ENCODE results near the gene TMTC3. TPM values are rescaled to one million over a fixed set of nuclear protein-coding genes. Genes with fewer than 3 reads are reported as not detected.

TMTC3 gene
- 22.0 and 23.5 TPM in 2 replicates for total RNA-seq

DNA sequence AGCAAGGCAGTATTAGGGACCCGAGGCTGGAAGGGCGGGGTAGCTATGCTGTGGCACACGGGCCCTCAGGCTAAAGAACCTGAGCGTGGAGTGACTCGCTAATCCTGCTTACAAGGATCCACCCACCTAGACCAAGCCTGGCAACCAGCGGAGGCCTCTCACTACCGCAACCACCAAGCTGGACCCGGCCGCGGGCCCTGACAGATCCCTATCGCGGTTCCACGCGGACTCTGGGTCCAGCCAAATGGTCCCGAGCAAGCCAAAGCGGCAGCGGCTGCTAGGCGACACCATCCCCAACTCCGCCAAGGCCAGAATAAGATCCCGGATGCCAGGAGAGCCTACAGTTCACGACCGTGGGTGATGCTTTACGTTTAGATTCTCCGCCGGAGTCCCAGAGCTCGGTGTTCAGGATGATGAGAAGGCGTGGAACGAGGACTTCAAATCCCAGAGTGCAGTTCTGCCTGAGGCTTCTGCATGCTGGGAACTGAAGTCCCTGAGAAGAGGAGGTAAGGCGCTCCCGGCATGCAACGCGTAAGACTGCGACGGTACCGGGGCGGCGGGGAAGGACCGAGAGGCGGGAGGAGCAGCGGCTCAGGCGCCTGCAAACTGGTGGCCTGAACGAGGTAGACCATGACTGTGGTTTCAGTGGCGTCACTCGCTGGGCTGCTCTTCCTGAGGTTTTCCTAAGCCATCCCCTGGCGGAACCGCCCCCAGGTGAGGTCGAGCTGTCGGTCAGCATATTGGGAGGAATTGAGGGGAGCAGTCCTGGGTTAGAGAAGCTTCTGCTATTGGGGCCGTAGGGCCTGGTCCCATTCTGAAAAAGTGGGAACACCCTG is at the start of gene TMTC3, which contains the start of gene CEP290:
TMTC3 (plus strand) TSS at position 534 of the 836 bp plus-strand sequence. CDS start 6,009 bp downstream, outside the sequence.
CEP290 (minus strand) TSS at position 315 of the 836 bp plus-strand sequence. CDS start 781 bp downstream, outside the sequence.

Other genes starting within 250 kb of the TMTC3 start
- gene C12orf50, start 112.9 kb upstream of the TMTC3 start, total RNA-seq: not detected in 2 replicates
- 4.4 and 6.9 TPM in 2 replicates for gene CEP290, start 219 bp upstream of the TMTC3 start, total RNA-seq

All from dermis lymphatic vessel endothelial cell (primary cell).